ENCODE data around the gene COL1A1.

Gene COL1A1

GRCh38 chr17:50194934-50195865, 6.2 kb downstream of the COL1A1 start:
- H3K4me3 ChIP-seq (ENCODE audit: low read depth, low read length) = peak overlapping the region; percentile 100
- CTCF ChIA-PET = interaction anchor here (1.2 to 5.1 kb wide), 4 partner anchors 11 to 78 kb away, joined by 3 to 67 read pairs (median 34); partner anchors contain the start of gene TMEM92
- POLR2A ChIA-PET = interaction anchor here (1.6 to 44.9 kb wide), 7 partner anchors 9 to 100 kb away, joined by 7 to 2316 read pairs (median 146); partner anchors contain the start of genes COL1A1 and TMEM92
- DNase-seq (ENCODE audit: low read depth, low spot score) = no peak
- TF ChIP-seq CTCF (IDR thresholded peaks at IDR 0.05; ENCODE audit: insufficient read depth, low read length, missing control alignments) = peak; percentile 65

- ChIA-PET POLR2A (interaction anchor here (1.5 to 44.9 kb wide), 6 partner anchors 8 to 95 kb away, joined by 9 to 2316 read pairs (median 150); partner anchors contain the start of genes COL1A1 and TMEM92), CTCF (interaction anchor here (4.7 to 5.1 kb wide), 2 partner anchors 74 to 79 kb away, joined by 61 to 67 read pairs; partner anchors contain the start of gene TMEM92)
- no peak for TF ChIP-seq CTCF (IDR thresholded peaks at IDR 0.05; ENCODE audit: insufficient read depth, low read length, missing control alignments)
- DNase-seq (ENCODE audit: low read depth, low spot score) = no peak
- H3K4me3 ChIP-seq (ENCODE audit: low read depth, low read length) = peak overlapping the region; percentile 100
Observed at GRCh38 chr17:50194140-50194933, 7.1 kb downstream of the COL1A1 start.

- peak overlapping the region; percentile 33 for H3K4me3 ChIP-seq (ENCODE audit: low read depth, low read length)
- TF ChIP-seq CTCF (IDR thresholded peaks at IDR 0.05; ENCODE audit: insufficient read depth, low read length, missing control alignments) = no peak
- ChIA-PET POLR2A (interaction anchor here (0.6 to 44.9 kb wide), 6 partner anchors 13 to 97 kb away, joined by 3 to 2316 read pairs (median 82); partner anchors contain the start of genes COL1A1 and TMEM92), CTCF (interaction anchor here (1.0 to 1.3 kb wide), 3 partner anchors 9 to 81 kb away, joined by 3 to 6 read pairs (median 5); partner anchors contain the start of gene COL1A1)
- no peak for DNase-seq (ENCODE audit: low read depth, low spot score)
Observed at GRCh38 chr17:50192618-50193291, 8.7 kb downstream of the COL1A1 start.

GRCh38 chr17:50192144-50192617, 9.2 kb downstream of the COL1A1 start:
- ChIA-PET POLR2A (interaction anchor here (4.3 to 44.9 kb wide), 4 partner anchors 12 to 97 kb away, joined by 19 to 2316 read pairs (median 781); partner anchors contain the start of genes COL1A1 and TMEM92), CTCF (interaction anchor here (1.0 to 1.3 kb wide), 3 partner anchors 9 to 81 kb away, joined by 3 to 6 read pairs (median 5); partner anchors contain the start of gene COL1A1)
- peak overlapping the region; percentile 33 for H3K4me3 ChIP-seq (ENCODE audit: low read depth, low read length)
- no peak for DNase-seq (ENCODE audit: low read depth, low spot score)
- no peak for TF ChIP-seq CTCF (IDR thresholded peaks at IDR 0.05; ENCODE audit: insufficient read depth, low read length, missing control alignments)

- CTCF ChIA-PET = interaction anchor here (1.1 to 1.3 kb wide), 4 partner anchors 76 to 82 kb away, joined by 4 to 5 read pairs (median 4); no protein-coding TSS in a partner anchor
- DNase-seq (ENCODE audit: low read depth, low spot score) = no peak
- H3K4me3 ChIP-seq (ENCODE audit: low read depth, low read length) = peak overlapping the region; percentile 18
- POLR2A ChIA-PET = interaction anchor here (0.8 to 44.9 kb wide), 6 partner anchors 11 to 98 kb away, joined by 4 to 2316 read pairs (median 82); partner anchors contain the start of genes COL1A1 and TMEM92
- no peak for TF ChIP-seq CTCF (IDR thresholded peaks at IDR 0.05; ENCODE audit: insufficient read depth, low read length, missing control alignments)
Observed at GRCh38 chr17:50191359-50192143, 9.9 kb downstream of the COL1A1 start.
